NCI-H146 (cell line): ENCODE measurements around the gene SP7.
"Not testable (repeated sequence)": the region's sequence is repeated elsewhere in the genome, so short reads cannot be mapped to it uniquely, and the experiment has no call there.

Experiments used
- DNase-seq: peaks from one replicate; lab custom pipeline; 2025; lab: John Stamatoyannopoulos, UW

SP7 gene

DNA sequence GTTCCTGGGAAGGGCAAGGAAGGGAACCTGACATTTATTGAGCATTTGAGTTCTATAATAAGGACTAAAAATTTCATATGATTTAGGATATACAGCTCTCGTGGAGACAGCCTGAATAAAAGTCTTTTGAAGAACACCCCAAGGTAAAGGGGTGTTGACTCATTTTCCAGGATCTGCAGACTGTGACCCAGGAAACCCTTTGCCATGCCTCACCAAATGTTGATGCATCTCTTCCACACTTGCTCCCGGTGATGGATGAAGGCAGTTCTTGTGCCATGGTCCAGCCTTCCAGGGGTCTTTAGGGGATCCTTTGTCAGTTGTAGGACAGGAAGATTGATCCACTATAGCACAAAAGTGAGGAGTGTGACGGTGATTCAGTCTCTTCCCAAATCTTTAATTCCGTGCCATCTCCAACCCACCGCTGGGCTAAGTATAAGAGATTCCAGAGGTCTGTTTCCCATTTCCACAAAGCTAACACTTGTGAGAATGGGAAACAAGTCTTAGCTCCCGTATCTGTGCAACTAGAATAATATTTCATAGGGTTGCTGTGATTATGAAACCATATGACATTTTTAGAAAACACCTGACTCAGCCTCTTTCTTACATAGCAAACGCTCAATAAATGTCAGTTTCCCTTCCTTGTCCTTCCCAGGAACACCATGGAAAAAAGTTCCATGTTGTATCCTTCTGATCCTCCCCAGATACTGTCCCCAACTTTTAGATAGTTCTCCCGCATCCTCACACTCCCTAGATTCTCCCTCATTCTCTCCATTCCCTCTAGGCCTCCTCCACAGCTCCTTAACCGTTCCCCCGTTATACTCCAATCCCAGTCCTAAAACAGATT is 15.6 kb downstream of the SP7 start:
- no peak for DNase-seq

- DNase-seq: no peak
Measured at GRCh38 chr12:53313996-53314395, 22.2 kb downstream of the SP7 start.

DNA sequence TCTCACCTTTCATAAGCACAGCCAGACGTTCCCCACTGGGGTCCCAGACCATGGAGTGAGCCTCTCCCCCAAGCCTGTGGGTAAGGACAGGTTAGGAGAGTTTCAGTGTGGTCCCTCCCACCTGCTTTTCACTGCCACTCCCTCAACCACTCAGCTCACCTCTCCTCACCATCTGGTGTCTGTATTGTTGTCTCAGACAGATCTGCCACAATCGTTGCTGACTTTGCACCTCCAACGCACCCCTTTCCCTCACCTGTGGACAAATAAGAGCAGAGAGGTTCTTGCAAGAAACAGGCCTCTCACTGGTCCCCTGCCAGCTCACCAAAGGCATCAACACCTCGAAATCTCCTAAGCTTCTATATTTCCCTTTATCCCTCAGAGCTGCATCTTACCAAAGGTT is 27.9 kb downstream of the SP7 start:
- no peak for DNase-seq

DNA sequence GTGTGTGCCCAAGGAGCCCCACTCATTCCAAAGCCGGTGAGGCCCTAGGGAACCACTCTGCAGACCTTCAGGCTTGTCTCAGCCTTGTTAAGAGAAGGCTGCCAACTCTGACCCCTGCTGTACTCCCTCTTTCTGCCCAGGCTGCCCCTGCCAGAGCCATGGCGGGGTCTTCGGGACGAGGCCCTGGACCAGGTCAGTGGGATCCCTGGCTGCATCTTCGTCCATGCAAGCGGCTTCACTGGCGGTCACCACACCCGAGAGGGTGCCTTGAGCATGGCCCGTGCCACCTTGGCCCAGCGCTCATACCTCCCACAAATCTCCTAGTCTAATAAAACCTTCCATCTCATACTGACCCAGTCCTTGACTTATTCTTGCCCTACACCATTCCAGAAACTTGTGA is 29.3 kb downstream of the SP7 start:
- no peak for DNase-seq

DNA sequence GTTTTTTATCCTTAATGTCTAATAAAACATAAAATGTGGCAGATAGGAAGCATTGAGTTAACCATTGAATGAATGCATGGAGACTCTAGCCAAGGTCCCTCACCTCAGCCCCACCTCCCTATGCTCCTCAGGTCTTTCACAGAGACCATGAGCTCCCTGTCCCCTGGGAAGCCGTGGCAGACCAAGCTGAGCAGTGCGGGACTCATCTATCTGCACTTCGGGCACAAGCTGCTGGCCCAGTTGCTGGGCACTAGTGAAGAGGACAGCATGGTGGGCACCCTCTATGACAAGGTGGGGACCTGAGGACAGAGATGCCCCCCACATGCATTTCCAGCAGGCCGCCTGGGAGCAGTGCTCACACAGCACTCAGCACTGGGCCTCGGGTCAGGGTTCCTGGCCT is 33.3 kb downstream of the SP7 start:
- no peak for DNase-seq

- no peak for DNase-seq
Measured at GRCh38 chr12:53300187-53300586, 36.0 kb downstream of the SP7 start.

- DNase-seq: peak; percentile 94
Measured at GRCh38 chr12:53299454-53300180, 36.5 kb downstream of the SP7 start, which contains the start of gene MYG1. MYG1 (plus strand) TSS chr12:53299695; CDS start chr12:53299738, 43 bp downstream.

- peak; percentile 33 for DNase-seq
Measured at GRCh38 chr12:53299101-53299453, 37.1 kb downstream of the SP7 start.

GRCh38 chr12:53298164-53298563 is 38.0 kb downstream of the SP7 start:
- DNase-seq: no peak

DNA sequence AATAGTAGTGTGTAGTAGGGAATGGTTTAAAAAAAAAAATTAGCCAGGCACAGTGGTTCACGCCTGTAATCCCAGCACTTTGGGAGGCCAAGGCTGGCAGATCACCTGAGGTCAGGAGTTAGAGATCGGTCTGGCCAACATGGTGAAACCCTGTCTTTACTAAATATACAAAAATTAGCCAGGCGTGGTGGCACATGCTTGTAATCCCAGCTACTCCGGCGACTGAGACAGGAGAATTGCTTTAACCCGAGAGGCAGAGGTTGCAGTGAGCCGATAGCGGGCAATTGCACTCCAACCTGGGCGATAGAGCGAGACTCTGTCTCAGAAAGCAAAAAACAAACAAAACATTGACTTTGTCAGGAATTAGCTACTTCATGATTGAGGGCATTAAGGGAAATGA is 39.0 kb downstream of the SP7 start:
- DNase-seq: not testable (repeated sequence)

DNA sequence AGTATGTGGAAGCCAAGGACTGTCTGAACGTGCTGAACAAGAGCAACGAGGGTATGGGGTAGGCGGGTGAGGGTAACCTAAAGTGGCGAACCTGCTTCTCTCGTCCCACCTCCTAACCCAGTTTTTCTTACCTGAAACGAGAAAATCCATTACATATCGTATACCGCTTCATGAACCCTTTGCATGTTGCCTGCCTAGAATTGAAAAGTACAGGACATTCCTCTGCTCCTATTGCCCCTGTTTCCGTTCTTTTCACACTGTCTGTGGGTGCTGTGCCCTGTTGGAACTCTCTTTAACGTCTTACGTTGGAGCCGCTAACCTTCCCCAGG is 40.3 kb downstream of the SP7 start:
- no peak for DNase-seq

DNA sequence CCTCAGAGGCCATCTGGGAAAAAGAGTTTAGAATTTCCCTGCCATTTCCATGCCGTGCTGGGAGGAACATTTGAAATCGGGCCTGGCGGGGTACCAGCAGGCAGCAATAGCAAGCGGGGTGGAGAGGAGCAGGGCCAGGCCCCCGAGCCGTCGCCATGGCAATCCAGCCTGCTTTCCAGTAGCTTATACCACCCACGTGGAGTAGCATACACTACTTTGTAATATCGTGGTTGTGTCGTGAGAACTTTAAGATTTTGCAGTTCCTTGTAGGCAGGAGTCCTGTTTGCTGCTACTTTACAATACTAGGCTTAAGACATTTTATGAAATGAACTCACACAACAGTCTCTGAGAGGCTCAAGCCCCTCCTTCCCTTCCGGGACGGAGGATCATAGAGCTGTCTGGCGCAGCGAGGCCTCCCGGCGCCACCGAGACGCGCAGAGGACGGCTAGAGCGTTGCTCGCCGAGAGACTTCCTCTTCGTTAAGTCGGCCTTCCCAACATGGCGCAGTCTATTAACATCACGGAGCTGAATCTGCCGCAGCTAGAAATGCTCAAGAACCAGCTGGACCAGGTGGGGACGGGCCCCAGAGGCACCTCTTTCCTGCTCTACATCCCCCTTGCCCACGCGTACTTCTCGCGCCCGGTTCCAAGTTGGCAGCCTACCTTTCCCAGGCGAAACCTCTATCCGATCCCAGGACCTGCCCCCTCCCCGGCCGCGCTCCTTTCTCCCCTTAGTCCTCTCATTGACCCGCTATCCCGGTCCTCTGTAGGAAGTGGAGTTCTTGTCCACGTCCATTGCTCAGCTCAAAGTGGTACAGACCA is 40.9 kb downstream of the SP7 start, which contains the start of gene PFDN5:
Gene PFDN5 (plus strand): TSS at position 473 of the 821 bp plus-strand sequence. CDS start 26 bp downstream, at position 499.
- peak; percentile 86 for DNase-seq

DNA sequence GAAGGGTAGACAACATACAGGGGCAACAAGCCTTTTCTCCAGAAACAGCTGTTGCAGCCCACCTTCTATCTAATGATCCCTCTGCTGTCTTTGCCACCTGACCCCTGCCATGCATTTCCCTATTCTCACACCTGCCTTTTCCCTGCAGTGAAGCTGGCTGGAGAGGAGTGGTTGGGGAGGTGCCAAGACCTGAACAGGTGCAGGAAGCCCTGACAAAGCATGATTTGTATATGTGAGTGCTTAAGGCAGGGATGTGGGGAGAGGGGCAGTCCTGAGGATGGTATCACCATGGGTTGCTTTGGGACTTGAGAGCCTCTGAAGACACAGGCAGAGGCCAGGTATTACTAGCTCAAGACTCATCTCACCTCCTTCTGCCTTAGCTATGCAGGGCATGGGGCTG is 43.7 kb downstream of the SP7 start:
- peak; percentile 61 for DNase-seq

- no peak for DNase-seq
Measured at GRCh38 chr12:53290661-53291060, 45.5 kb downstream of the SP7 start.

- DNase-seq: no peak
Measured at GRCh38 chr12:53289891-53290290, 46.3 kb downstream of the SP7 start.

GRCh38 chr12:53288322-53288721 is 47.8 kb downstream of the SP7 start:
- DNase-seq: no peak

DNA sequence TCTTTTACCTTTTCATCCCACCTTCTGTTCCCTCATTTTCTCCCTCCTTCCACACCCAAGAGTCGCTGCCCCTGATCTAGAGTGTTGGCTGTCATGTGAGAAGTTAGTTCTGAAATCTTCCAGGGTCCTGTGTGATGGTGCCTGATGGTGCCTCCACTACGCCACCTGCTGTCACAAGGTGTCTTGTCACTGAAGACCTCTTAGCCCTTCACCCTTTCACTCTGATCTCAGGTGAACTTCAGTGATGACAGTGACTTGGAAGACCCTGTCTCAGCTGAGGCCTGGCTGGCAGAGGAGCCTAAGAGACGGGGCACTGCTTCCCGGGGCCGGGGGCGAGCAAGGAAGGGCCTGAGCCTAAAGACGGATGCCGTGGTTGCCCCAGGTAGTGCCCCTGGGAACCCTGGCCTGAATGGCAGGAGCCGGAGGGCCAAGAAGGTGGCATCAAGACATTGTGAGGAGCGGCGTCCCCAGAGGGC is 48.4 kb downstream of the SP7 start:
- DNase-seq: peak; percentile 41

DNA sequence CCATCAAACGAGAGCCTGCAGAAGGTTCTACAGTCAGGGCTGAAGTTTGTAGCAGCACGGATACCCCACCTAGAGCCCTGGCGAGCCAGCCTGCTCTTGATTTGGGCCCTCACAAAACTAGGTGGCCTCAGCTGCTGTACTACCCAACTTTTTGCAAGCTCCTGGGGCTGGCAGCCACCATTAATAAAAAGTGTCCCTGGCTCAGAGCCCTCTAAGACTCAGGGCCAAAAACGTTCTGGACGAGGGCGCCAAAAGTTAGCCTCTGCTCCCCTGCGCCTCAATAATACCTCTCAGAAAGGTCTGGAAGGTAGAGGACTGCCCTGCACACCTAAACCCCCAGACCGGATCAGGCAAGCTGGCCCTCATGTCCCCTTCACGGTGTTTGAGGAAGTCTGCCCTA is 49.7 kb downstream of the SP7 start:
- no peak for DNase-seq

- no peak for DNase-seq
Measured at GRCh38 chr12:53279888-53280498, 56.2 kb downstream of the SP7 start.

GRCh38 chr12:53279283-53279869 is 56.8 kb downstream of the SP7 start:
- DNase-seq: no peak

DNA sequence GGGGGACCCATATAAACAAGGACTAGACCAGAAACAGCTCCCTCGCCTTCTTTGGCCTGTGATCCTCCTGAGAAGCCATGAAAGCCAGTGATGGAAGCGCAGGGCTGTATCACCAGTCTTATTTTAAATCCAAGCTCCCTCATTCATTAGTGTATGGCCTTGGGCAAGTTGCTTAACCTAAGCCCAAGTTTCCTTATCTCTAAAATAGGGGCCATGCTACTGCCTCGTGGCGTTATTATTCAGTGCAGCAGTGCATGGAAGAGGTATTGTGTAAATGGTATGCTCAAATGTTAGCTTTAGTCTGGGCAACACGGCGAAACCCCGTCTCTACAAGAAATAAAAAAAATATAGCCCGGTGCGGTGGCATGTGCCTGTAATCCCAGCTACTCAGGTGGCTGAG is 58.2 kb downstream of the SP7 start:
- DNase-seq: peak; percentile 6
